H1 (cell line): Measurements from ENCODE around the gene FBLIM1. TPM values are rescaled to one million over a fixed set of nuclear protein-coding genes. Genes with fewer than 3 reads are reported as not detected.

ENCODE experiments used
- CTCF ChIA-PET: fragments of 300-600 bp; sonication (Branson Sonifier 250); formaldehyde crosslinking; loops from one replicate; lab custom pipeline; 2021; ENCODE audit not compliant: partially characterized antibody; lab: Charles Lee
- POLR2A ChIA-PET: fragments of 300-600 bp; sonication (Branson Sonifier 250); formaldehyde crosslinking; loops from one replicate; lab custom pipeline; 2021; ENCODE audit warnings: inconsistent platforms; ENCODE audit not compliant: partially characterized antibody; lab: Charles Lee
- DNase-seq, 2 experiments: peaks; one replicate each; pipeline versions ENCODE4 v3.0.0 to v3.0.0-alpha.2; 2010 to 2022; ENCODE audit warnings: low spot score in 2 of 2, low read depth in 1 of 2, mixed read lengths in 1 of 2
- FAIRE-seq: peaks from 2 replicates; lab custom pipeline; 2011; peaks lifted over from hg19 to GRCh38; lab: Jason Lieb, UNC
- H2AFZ ChIP-seq: 2 replicates; pipeline ENCODE4 v1.8.1; 2012; ENCODE audit warnings: low read length, inconsistent platforms
- H2AK5ac ChIP-seq: 2 replicates; pipeline ENCODE4 v1.6.1; 2013; ENCODE audit warnings: low read depth, low read length
- H2BK120ac ChIP-seq: replicated peaks from 2 replicates; pipeline ENCODE3; 2013; ENCODE audit warnings: low read depth, low read length, inconsistent platforms
- H2BK12ac ChIP-seq: 2 replicates; pipeline ENCODE4 v1.6.1; 2013; ENCODE audit warnings: low read depth, low read length
- H2BK15ac ChIP-seq: 2 replicates; pipeline ENCODE4 v1.6.1; 2013; ENCODE audit warnings: low read length
- H2BK20ac ChIP-seq: 2 replicates; pipeline ENCODE4 v1.6.1; 2013; ENCODE audit warnings: low read length
- H2BK5ac ChIP-seq: 2 replicates; pipeline ENCODE4 v1.6.1; 2013; ENCODE audit warnings: low read depth, low read length
- H3K14ac ChIP-seq: 2 replicates; pipeline ENCODE4 v1.6.1; 2013; ENCODE audit warnings: inconsistent platforms; ENCODE audit not compliant: insufficient read length
- H3K18ac ChIP-seq: 2 replicates; pipeline ENCODE4 v1.6.1; 2013; ENCODE audit warnings: low read length; ENCODE audit errors: extremely low read depth
- H3K23ac ChIP-seq: 2 replicates; pipeline ENCODE4 v1.6.1; 2013; ENCODE audit warnings: inconsistent platforms; ENCODE audit not compliant: insufficient read length
- H3K23me2 ChIP-seq: 2 replicates; pipeline ENCODE4 v1.6.1; 2013; ENCODE audit warnings: low read depth, low read length
- H3K27ac ChIP-seq: 2 replicates; pipeline ENCODE4 v1.6.1; 2011; ENCODE audit warnings: low read depth, low read length, inconsistent platforms
- H3K27me3 ChIP-seq, 4 experiments: replicated peaks in 1 of 4; 1 replicate in 1 of 4; 2 replicates in 3 of 4; pipeline versions ENCODE4 v1.6.1 to v1.8.1; 2011 to 2013; ENCODE audit warnings: low read length in 3 of 4, mild to moderate bottlenecking in 3 of 4, inconsistent platforms in 2 of 4, mixed read lengths in 2 of 4, moderate library complexity in 1 of 4; ENCODE audit not compliant: control insufficient read depth in 3 of 4, insufficient read depth in 3 of 4; ENCODE audit errors: extremely low read depth in 1 of 4
- H3K36me3 ChIP-seq, 4 experiments: 2 replicates each; pipeline versions ENCODE4 v1.6.1 to v1.8.1; 2011 to 2013; ENCODE audit warnings: mild to moderate bottlenecking in 4 of 4, low read length in 3 of 4, moderate library complexity in 2 of 4, control low read depth in 1 of 4, inconsistent platforms in 1 of 4; ENCODE audit not compliant: insufficient read depth in 4 of 4, control insufficient read depth in 2 of 4
- H3K4ac ChIP-seq: replicated peaks from 2 replicates; pipeline ENCODE3; 2013; ENCODE audit warnings: low read length, low read depth, mixed read lengths, inconsistent platforms; ENCODE audit not compliant: insufficient read length
- H3K4me1 ChIP-seq, 4 experiments: replicated peaks in 1 of 4; 1 replicate in 1 of 4; 2 replicates in 3 of 4; pipeline versions ENCODE4 v1.6.1 to v1.8.1; 2011 to 2013; ENCODE audit warnings: low read length in 3 of 4, inconsistent platforms in 2 of 4, mixed read lengths in 1 of 4; ENCODE audit not compliant: insufficient read depth in 4 of 4, control insufficient read depth in 3 of 4
- H3K4me2 ChIP-seq, 2 experiments: 2 replicates each; pipeline versions ENCODE4 v1.6.1 to v1.8.1; 2011 to 2013; ENCODE audit warnings: low read depth in 2 of 2, low read length in 2 of 2, control low read depth in 1 of 2, inconsistent platforms in 1 of 2, mild to moderate bottlenecking in 1 of 2; ENCODE audit not compliant: insufficient read depth in 1 of 2
- H3K4me3 ChIP-seq, 4 experiments: fragments of 200-600, 300-600 bp in 1 of 4; sonication (generic), shearing (Covaris generic), sonication (Bioruptor Twin) in 1 of 4; 2 replicates each; pipeline versions ENCODE4 v1.5.1 to v1.8.1; 2011 to 2016; ENCODE audit warnings: low read length in 4 of 4, low read depth in 3 of 4, control low read depth in 2 of 4, inconsistent platforms in 2 of 4, mild to moderate bottlenecking in 2 of 4, mixed read lengths in 1 of 4, moderate library complexity in 1 of 4; ENCODE audit not compliant: insufficient read depth in 2 of 4; ENCODE audit errors: extremely low read depth in 1 of 4
- H3K56ac ChIP-seq: replicated peaks from 2 replicates; pipeline ENCODE3; 2013; ENCODE audit warnings: low read depth, mild to moderate bottlenecking, mixed read lengths, low read length, inconsistent platforms; ENCODE audit not compliant: insufficient read length
- H3K79me1 ChIP-seq: 2 replicates; pipeline ENCODE4 v1.6.1; 2013; ENCODE audit warnings: low read depth, low read length, control low read depth
- H3K79me2 ChIP-seq, 2 experiments: 2 replicates each; pipeline versions ENCODE4 v1.6.1 to v1.8.1; 2012 to 2013; ENCODE audit warnings: low read length in 2 of 2, mild to moderate bottlenecking in 2 of 2, inconsistent platforms in 1 of 2; ENCODE audit not compliant: insufficient read depth in 2 of 2, control insufficient read depth in 1 of 2
- H3K9ac ChIP-seq, 4 experiments: replicated peaks in 1 of 4; 1 replicate in 1 of 4; 2 replicates in 3 of 4; pipeline versions ENCODE4 v1.6.1 to v1.8.1; 2011 to 2013; ENCODE audit warnings: low read depth in 3 of 4, low read length in 3 of 4, control low read depth in 2 of 4, mild to moderate bottlenecking in 2 of 4, moderate library complexity in 2 of 4, inconsistent platforms in 1 of 4; ENCODE audit errors: extremely low read depth in 1 of 4
- H3K9me3 ChIP-seq, 2 experiments: 2 replicates each; pipeline versions ENCODE4 v1.6.1 to v1.8.1; 2012 to 2013; ENCODE audit warnings: mild to moderate bottlenecking in 2 of 2, moderate library complexity in 2 of 2, control low read depth in 1 of 2, inconsistent platforms in 1 of 2, low read depth in 1 of 2, low read length in 1 of 2, mixed read lengths in 1 of 2; ENCODE audit not compliant: insufficient read depth in 2 of 2
- H4K20me1 ChIP-seq, 2 experiments: replicated peaks in 1 of 2; 2 replicates each; pipeline versions ENCODE3 to v1.8.1; 2011 to 2013; ENCODE audit warnings: inconsistent platforms in 2 of 2, low read length in 2 of 2, mild to moderate bottlenecking in 1 of 2; ENCODE audit not compliant: insufficient read depth in 2 of 2, control insufficient read depth in 1 of 2
- H4K5ac ChIP-seq: 2 replicates; pipeline ENCODE4 v1.6.1; 2013; ENCODE audit warnings: low read length, low read depth, mixed read lengths, inconsistent platforms; ENCODE audit not compliant: insufficient read length
- H4K8ac ChIP-seq: 2 replicates; pipeline ENCODE4 v1.8.0; 2013; ENCODE audit warnings: mild to moderate bottlenecking, moderate library complexity, low read length, inconsistent platforms; ENCODE audit not compliant: insufficient read depth; ENCODE audit errors: extremely low read depth
- H4K91ac ChIP-seq: replicated peaks from 2 replicates; pipeline ENCODE3; 2013; ENCODE audit warnings: low read length, mixed read lengths, inconsistent platforms; ENCODE audit not compliant: insufficient read length
- BRCA1 ChIP-seq: IDR thresholded peaks from 2 replicates; pipeline ENCODE4 v1.6.1; 2012; ENCODE audit warnings: low read depth, low read length, improper control_type of control experiment
- CHD1 ChIP-seq: IDR thresholded peaks from 2 replicates; pipeline ENCODE4 v1.6.1; 2012; ENCODE audit warnings: low read depth, low read length, improper control_type of control experiment
- EP300 ChIP-seq, 2 experiments: IDR thresholded peaks; 1 replicate in 1 of 2; 2 replicates in 1 of 2; pipeline ENCODE4 v1.6.1; 2011 to 2012; ENCODE audit warnings: low read depth in 2 of 2, low read length in 2 of 2, mild to moderate bottlenecking in 2 of 2, borderline replicate concordance in 1 of 2, inconsistent platforms in 1 of 2, moderate library complexity in 1 of 2
- KDM1A ChIP-seq: fragments of 200-600, 300-600 bp; sonication (generic); IDR thresholded peaks from 2 replicates; pipeline ENCODE4 v1.7.1; 2016; ENCODE audit warnings: mild to moderate bottlenecking, low read length, borderline replicate concordance
- RFX5 ChIP-seq: IDR thresholded peaks from 2 replicates; pipeline ENCODE4 v1.6.1; 2011; ENCODE audit warnings: low read depth, low read length, improper control_type of control experiment, borderline replicate concordance
- SAP30 ChIP-seq: fragments of 300-600 bp; sonication (generic); IDR thresholded peaks from 2 replicates; pipeline ENCODE4 v1.7.1; 2012; ENCODE audit warnings: low read length, moderate library complexity, mild to moderate bottlenecking, inconsistent platforms; ENCODE audit not compliant: insufficient read depth, insufficient replicate concordance
- SP4 ChIP-seq: IDR thresholded peaks from 2 replicates; pipeline ENCODE4 v1.6.1; 2012; ENCODE audit warnings: low read length, inconsistent platforms
- whole genome bisulfite sequencing, 2 experiments: shearing (Covaris generic) in 1 of 2; methylation state at CpG; one replicate each; pipeline versions ENCODE4 v1.1.6 to v1.1.7; 2013 to 2015; ENCODE audit warnings: low lambda C conversion rate in 2 of 2, mixed read lengths in 2 of 2, inconsistent platforms in 1 of 2, low coverage in 1 of 2, missing lambda C conversion rate in 1 of 2; ENCODE audit not compliant: insufficient replicate concordance in 2 of 2, insufficient coverage in 1 of 2, insufficient read length in 1 of 2; ENCODE audit errors: extremely low coverage in 1 of 2, missing lambda C conversion rate in 1 of 2; 5-methylcytosine and 5-hydroxymethylcytosine counted together
- polyA plus RNA-seq, 7 experiments: library from polyadenylated mRNA; depleted of rRNA in 3 of 7; stranded (reverse) in 5 of 7; unstranded in 2 of 7; fragments of >200 nt in 5 of 7; fragments of 200-250 nt in 2 of 7; gene quantifications; 1 replicate in 5 of 7; 2 replicates in 1 of 7; 4 replicates in 1 of 7; pipeline versions ENCODE4 v1.2.1 to v1.2.3, GENCODE V29; 2011 to 2013; ENCODE audit warnings: missing spikeins in 2 of 7, mixed read lengths in 2 of 7
- total RNA-seq: library from RNA; stranded (reverse); fragmentation: NEBNext Ultra II Directional; extraction: Animal tissue kit (Norgen Biotek cat#: 25700); gene quantifications from 2 replicates; pipeline ENCODE4 v1.2.1, GENCODE V29; 2021

FBLIM1 gene
- total and polyA plus RNA-seq, 2 of the 8 experiments (the other 6 are each of a cell fraction or from before 2014, with no cell fraction given) = 66.6 to 66.7 TPM

GRCh38 chr1:15727021-15727420 lies 31.6 kb upstream of the FBLIM1 start:
- peaks cover 4 to 20% (median 13%) of the 10 kb centered on the region in 4 experiments; a peak in 5 of 8 replicates for H3K36me3 ChIP-seq
- no peak overlapping the region for H2BK15ac ChIP-seq
- H4K91ac ChIP-seq = no peak overlapping the region
- H3K18ac ChIP-seq = no peak overlapping the region
- peaks cover 0 to 3% of the 10 kb centered on the region in 2 experiments for H4K20me1 ChIP-seq
- no peak overlapping the region for H3K23ac ChIP-seq
- no peak overlapping the region for H2AFZ ChIP-seq
- no peak overlapping the region for H4K8ac ChIP-seq
- H3K56ac ChIP-seq = no peak overlapping the region
- H2BK5ac ChIP-seq = no peak overlapping the region
- no peaks in the 10 kb centered on the region for H3K4me1 ChIP-seq
- no peak overlapping the region for H3K14ac ChIP-seq
- H2BK20ac ChIP-seq = no peak overlapping the region
- FAIRE-seq = no peak
- H3K4ac ChIP-seq = no peak overlapping the region
- no peak overlapping the region for H3K4me3 ChIP-seq
- H3K9me3 ChIP-seq = no peaks in the 10 kb centered on the region
- no peak overlapping the region for H2BK120ac ChIP-seq
- ChIA-PET POLR2A (no interaction called here), CTCF (interaction anchor here (1.2 kb wide), 1 partner anchor 45 kb away, joined by 3 read pairs; no protein-coding TSS in a partner anchor)
- H4K5ac ChIP-seq = no peak overlapping the region
- H3K79me1 ChIP-seq = no peaks in the 10 kb centered on the region
- H3K4me2 ChIP-seq = no peak overlapping the region
- H2BK12ac ChIP-seq = no peak overlapping the region
- H3K27me3 ChIP-seq = no peaks in the 10 kb centered on the region; a peak in 1 of 7 replicates
- no peak overlapping the region for H2AK5ac ChIP-seq
- no peaks in the 10 kb centered on the region for H3K79me2 ChIP-seq
- H3K9ac ChIP-seq = no peak overlapping the region
- H3K27ac ChIP-seq = no peak overlapping the region
- H3K23me2 ChIP-seq = no peaks in the 10 kb centered on the region
- WGBS, 2 experiments = 96% methylated on average over 14 of the region's 21 CpGs; no CpG with 5 or more reads in 1 of the 2 experiments
- no peak for DNase-seq
- TF ChIP-seq EP300 (IDR thresholded peaks at IDR 0.05; ENCODE audit: borderline replicate concordance in 1 of 2, low read depth in 2 of 2, low read length in 2 of 2) = no peak
- no peak for TF ChIP-seq CHD1
- no peak for TF ChIP-seq KDM1A
- TF ChIP-seq RFX5 = no peak
- no peak for TF ChIP-seq SP4
- TF ChIP-seq BRCA1 = no peak
- no peak for TF ChIP-seq SAP30
